HepG2 (cell line): ENCODE measurements around the gene RBBP8NL. TPM values are rescaled to one million over a fixed set of nuclear protein-coding genes. Genes with fewer than 3 reads are reported as not detected.

ENCODE experiments used
- ARID5B ChIP-seq: IDR thresholded peaks from 2 replicates; pipeline ENCODE4 v1.4.0; 2020; ENCODE audit warnings: mild to moderate bottlenecking, missing genetic modification reagents
- ELF3 ChIP-seq: IDR thresholded peaks from 2 replicates; pipeline ENCODE4 v1.6.1; 2016; ENCODE audit warnings: missing genetic modification reagents, missing compliant biosample characterization
- KAT8 ChIP-seq: IDR thresholded peaks from 2 replicates; pipeline ENCODE4 v1.6.1; 2016; ENCODE audit warnings: missing genetic modification reagents, missing compliant biosample characterization
- KDM5B ChIP-seq: sonication (generic); formaldehyde crosslinking; IDR thresholded peaks from 2 replicates; pipeline ENCODE4 v1.4.0; 2020; ENCODE audit warnings: missing genetic modification reagents, mild to moderate bottlenecking, borderline replicate concordance
- MTA1 ChIP-seq: sonication (generic); formaldehyde crosslinking; IDR thresholded peaks from 2 replicates; pipeline ENCODE4 v1.4.0; 2020; ENCODE audit warnings: missing genetic modification reagents, mild to moderate bottlenecking, borderline replicate concordance
- MXD4 ChIP-seq: IDR thresholded peaks from 2 replicates; pipeline ENCODE4 v1.6.1; 2016; ENCODE audit warnings: mild to moderate bottlenecking, missing biosample characterization, missing genetic modification reagents
- NCOA5 ChIP-seq: sonication (generic); formaldehyde crosslinking; IDR thresholded peaks from 2 replicates; pipeline ENCODE4 v1.4.0; 2020; ENCODE audit warnings: missing genetic modification reagents
- NCOR1 ChIP-seq: fragments of 200-600 bp; sonication (generic); IDR thresholded peaks from 2 replicates; pipeline ENCODE4 v1.7.0; 2017; ENCODE audit warnings: antibody characterized with exemption, low read length, borderline replicate concordance
- SRF ChIP-seq: IDR thresholded peaks from 2 replicates; pipeline ENCODE4 v1.6.1; 2011; ENCODE audit warnings: mild to moderate bottlenecking, low read depth, low read length, moderate library complexity
- YY1 ChIP-seq: IDR thresholded peaks from 2 replicates; pipeline ENCODE4 v1.6.1; 2011; ENCODE audit warnings: low read length, low read depth, moderate library complexity, mild to moderate bottlenecking; ENCODE audit not compliant: insufficient read depth, insufficient replicate concordance
- ZBTB40 ChIP-seq, 2 experiments: fragments of 450-650 bp in 1 of 2; sonication (generic) in 1 of 2; formaldehyde crosslinking in 1 of 2; IDR thresholded peaks; 2 replicates each; pipeline versions ENCODE4 v1.6.1 to v1.8.0; 2016 to 2022; ENCODE audit warnings: antibody characterized with exemption in 1 of 2, mild to moderate bottlenecking in 1 of 2, missing genetic modification reagents in 1 of 2
- ZMYM4 ChIP-seq: sonication (generic); formaldehyde crosslinking; IDR thresholded peaks from 2 replicates; pipeline ENCODE4 v1.8.1; 2023; ENCODE audit warnings: mild to moderate bottlenecking, missing genetic modification reagents
- ZNF24 ChIP-seq: fragments of 450-650 bp; IDR thresholded peaks from 2 replicates; pipeline ENCODE4 v1.6.1; 2017; ENCODE audit warnings: antibody characterized with exemption, mild to moderate bottlenecking
- ZNF691 ChIP-seq: sonication (generic); formaldehyde crosslinking; IDR thresholded peaks from 2 replicates; pipeline ENCODE4 v1.4.0; 2020; ENCODE audit warnings: missing genetic modification reagents, low read depth, mild to moderate bottlenecking, borderline replicate concordance
- polyA plus RNA-seq, 8 experiments: library from polyadenylated mRNA; depleted of rRNA in 3 of 8; stranded (reverse) in 7 of 8; unstranded in 1 of 8; fragments of >200 nt; fragmentation: Illumina TruSeq in 4 of 8; extraction: Trizol in 4 of 8; gene quantifications; 2 replicates each; pipeline versions ENCODE4 v1.2.1 to v1.2.3, GENCODE V29; 2011 to 2016; ENCODE audit warnings: low read depth in 4 of 8, missing spikeins in 1 of 8, mixed read lengths in 1 of 8; ENCODE audit not compliant: insufficient read depth in 1 of 8
- total RNA-seq, 5 experiments: library from RNA; depleted of rRNA; stranded (reverse); fragments of >200 nt; fragmentation: Illumina TruSeq; extraction: Trizol; gene quantifications; 2 replicates each; pipeline ENCODE4 v1.2.3, GENCODE V29; 2016; ENCODE audit warnings: low read depth in 1 of 5

The RBBP8NL gene
- total and polyA plus RNA-seq, 2 of the 13 experiments (the other 11 are each of a cell fraction or from before 2014, with no cell fraction given): 0.69 to 0.86 TPM

GRCh38 chr20:62412194-62413024, 14.9 kb downstream of the RBBP8NL start (continued):
- TF ChIP-seq ZMYM4 (CRISPR knock-in tag): 0 out of 2 replicates have a peak, but pooled peaks have one; percentile 6
- TF ChIP-seq SRF: no peak
- peak; percentile 33; the same call in 1 of the 2 replicates for TF ChIP-seq MTA1
- TF ChIP-seq ARID5B (CRISPR knock-in tag): no peak
- TF ChIP-seq ELF3 (CRISPR knock-in tag): peak; percentile 70; the same call in 1 of the 2 replicates
- 0 out of 2 replicates have a peak, but pooled peaks have one; percentile 56 for TF ChIP-seq ZNF691 (CRISPR knock-in tag)
- peak; percentile 20; the same call in 1 of the 2 replicates for TF ChIP-seq KDM5B
- TF ChIP-seq KAT8 (CRISPR knock-in tag): 0 out of 2 replicates have a peak, but pooled peaks have one; percentile 28
- TF ChIP-seq NCOA5 (CRISPR knock-in tag): no peak
- peak; percentile 51; the same call in 1 of the 2 replicates for TF ChIP-seq NCOR1
- TF ChIP-seq ZBTB40 (IDR thresholded peaks at IDR 0.05): no peak
- no peak for TF ChIP-seq ZBTB40 (CRISPR knock-in tag; IDR thresholded peaks at IDR 0.05)
- TF ChIP-seq YY1: peak; percentile 27
- no peak for TF ChIP-seq ZNF24
- TF ChIP-seq MXD4 (CRISPR knock-in tag): peak; percentile 14; the same call in 1 of the 2 replicates
